Activated CD4-positive, alpha-beta T cell treated with anti-CD3 and anti-CD28 coated beads, Interleukin-2, amount 50 U/mL, for 1 hour (primary cell): ENCODE measurements around the gene NDUFS8.
A peak's percentile ranks its signal among the peaks of the same experiment; 100 is the strongest.

Experiments
- DNase-seq: peaks from one replicate; pipeline ENCODE4 v3.0.0-alpha.2; 2020

Gene NDUFS8

DNA sequence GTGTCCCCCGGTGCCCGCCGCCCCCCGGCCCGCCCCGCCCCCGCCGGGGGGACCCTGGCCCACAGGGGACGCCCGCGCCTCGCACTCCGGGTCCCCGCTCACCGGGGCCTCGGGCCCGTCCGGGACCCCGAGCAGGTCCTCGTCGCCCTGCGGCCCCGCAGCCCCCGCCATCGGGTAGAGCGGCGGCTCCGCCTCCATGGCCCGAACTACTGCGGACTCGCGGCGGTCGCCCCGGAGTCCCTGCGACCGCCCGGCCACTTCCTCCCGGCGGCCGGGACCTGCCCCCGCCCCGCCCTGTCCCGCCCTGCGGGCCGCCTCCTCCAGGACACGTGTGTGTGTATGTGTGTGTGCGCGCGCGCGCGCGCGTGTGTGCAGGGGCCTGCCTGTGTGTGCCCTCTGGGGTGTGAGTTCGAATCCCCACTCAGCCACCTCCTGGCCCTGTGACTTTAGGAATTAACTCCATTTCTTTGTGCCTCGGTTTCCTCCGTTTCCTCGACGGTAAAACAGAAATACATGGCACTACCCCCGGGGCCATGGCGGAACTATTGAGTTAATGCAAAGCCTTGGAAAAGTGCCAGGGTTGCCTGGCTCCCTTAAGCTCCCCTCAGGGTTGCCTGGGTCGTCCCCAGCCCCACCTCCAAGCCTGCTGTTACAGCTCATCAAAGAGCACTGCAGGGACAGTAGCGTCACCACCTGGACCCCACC is 26.5 kb upstream of the NDUFS8 start, which contains the start of gene UNC93B1:
UNC93B1 (minus strand) TSS at position 252 of the 705 bp plus-strand sequence; CDS start at position 198, 54 bp downstream.
- peak; percentile 73 for DNase-seq

GRCh38 chr11:68004551-68005335 is 25.7 kb upstream of the NDUFS8 start:
- no peak for DNase-seq

DNA sequence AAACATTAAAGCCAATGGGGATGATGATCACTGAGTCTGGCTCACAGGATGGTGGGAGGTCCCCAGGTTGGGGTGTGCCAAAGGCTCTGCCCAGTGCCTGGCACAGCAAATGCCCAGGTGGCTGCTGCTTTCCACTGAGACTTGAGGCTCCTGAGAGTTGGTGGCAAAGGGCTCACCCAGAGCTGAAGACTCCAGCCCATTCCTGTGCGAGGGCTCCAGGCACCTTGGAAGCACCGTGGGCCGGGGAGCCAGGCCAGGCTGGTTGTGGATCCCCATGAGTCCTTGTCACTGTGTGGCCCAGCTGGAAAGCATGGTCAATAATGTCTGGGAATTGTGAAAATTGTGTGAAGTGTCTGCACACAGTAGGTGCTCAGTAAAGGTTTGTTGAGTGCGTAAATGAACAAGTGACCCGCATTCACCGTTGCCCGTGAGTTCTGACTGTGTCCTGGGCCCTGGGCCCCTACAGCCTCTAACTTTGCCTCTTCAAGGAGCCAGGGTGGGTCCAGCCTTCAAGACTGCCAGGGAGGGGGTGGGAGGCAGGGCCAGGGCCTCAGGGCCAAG is 23.8 kb upstream of the NDUFS8 start:
- DNase-seq, result no peak

GRCh38 chr11:68007498-68008380 is 22.7 kb upstream of the NDUFS8 start:
- DNase-seq, result no peak

DNA sequence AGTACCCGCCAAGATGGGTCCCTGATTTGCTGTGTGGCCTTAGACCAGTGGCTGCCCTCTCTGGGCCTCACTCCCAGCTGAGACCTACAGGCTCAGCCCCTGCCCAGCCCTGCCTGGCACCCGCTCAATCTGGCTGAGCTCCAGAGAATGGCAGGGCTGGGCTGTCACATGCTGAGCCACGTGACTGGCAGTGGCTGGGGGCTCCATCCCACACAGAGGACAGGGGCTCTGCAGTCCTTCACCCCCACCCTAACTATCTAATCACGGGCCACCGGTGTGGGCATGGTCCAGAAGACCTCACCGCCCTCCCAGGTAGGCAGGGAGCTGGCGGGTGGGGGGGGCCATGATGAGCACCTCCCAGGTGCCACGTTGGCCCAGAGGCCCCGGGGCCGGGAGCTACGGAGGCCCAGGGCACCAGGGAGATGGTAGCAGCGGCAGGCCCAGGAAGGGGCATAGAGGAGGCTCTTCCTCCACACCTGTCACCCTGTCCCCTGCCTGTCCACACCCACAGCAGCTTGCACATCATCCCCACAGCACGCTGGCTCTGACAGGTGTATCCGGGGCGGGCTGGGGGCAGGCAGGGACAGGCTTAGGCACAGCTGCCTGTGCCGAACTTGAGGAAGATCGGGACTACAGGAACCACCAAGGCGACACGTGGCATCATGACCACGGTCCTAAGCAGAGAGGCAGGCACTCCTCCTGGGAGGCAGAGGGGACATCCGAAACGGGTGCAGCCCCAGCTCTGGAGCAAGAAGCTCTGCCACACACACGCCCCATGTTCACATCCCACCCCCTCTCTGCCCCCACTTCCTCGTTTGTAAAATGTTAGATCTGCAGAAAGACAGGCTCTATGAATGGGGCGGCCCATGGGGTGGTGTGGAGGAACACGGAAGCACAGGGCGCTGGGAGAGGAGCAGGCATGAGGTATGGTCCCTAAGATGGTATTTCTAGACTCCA is 21.8 kb upstream of the NDUFS8 start:
- no peak for DNase-seq

DNA sequence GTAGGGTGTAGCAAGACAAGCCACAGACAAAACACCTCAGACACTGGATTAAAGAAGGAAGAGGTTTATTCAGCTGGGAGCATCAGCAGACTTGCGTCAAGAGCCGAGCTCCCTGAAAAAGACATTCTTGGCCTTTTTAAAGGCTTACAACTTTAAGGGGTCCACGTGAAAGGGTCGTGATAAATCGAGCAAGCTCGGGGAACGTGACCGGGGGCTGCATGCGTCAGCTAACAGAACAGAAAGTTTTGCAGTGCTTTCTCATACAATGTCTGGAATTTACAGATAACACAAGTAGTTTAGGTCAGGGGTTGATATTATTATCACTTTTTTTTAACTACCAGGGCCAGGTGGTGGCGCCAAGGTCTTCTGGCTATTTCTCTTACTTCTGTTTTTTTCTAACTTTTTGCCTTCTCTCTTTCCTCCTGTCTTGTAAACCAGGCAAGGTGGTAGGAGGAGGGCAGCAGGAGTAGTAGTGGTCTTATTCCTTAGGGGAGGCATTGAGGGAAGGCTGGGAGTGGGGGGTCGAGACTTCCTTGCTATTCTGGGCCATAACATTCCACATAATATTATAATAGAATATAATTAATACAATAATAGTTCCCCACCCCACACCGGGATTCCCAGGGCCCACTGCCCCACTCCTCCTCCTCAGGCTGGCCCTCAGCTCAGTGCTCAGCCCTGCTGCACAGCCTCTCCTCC is 20.9 kb upstream of the NDUFS8 start:
- DNase-seq, result no peak

DNA sequence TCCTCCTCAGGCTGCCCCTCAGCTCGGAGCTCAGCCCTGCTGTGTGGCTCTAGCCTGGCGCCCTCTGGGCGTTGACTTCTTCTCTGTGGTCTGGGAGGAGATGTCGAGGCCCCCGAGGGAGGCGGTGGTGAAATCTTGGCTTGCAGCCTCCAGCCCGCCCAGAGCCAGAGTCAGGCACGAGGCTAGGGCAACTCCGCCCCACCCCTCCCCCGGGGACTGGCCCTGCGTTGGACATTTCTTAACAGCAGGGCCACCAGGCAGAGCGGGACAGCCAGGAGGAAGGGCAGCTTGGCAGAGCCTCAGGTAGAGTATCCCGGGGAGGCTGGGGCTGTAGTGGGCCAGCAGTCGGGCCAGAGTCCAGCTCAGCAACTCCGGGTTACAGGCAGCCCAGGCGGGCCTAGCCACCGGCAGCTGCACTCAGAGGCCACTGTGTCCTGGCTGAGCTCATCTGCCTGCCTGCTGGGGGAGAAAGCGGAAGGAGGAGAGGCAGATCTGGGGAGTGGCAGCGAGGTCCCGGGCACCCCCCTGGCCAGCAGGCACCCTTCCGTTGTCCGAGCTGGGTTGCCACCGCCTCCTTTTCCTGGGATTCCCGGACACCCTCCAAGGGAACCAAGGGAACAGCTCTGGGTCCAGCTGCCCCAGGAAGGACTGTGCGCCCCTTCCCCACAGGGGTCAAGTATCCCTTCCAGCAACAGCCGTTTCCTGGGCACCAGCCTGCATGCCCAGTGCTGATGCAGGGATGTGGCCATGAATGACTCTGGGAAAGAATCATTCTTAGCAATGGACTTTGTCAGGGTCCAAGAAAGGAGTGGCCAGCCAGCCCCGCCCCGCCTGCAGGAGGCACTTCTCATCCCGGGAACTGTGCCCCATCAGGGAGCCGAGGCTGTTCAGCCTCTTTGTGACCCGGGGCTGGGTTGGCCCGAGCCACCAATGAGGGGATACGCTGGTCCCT is 20.1 kb upstream of the NDUFS8 start, which contains the start of gene ALDH3B1:
ALDH3B1 (plus strand) TSS at position 238 of the 952 bp plus-strand sequence. CDS start 4,971 bp downstream, outside the sequence.
- DNase-seq, result no peak

DNA sequence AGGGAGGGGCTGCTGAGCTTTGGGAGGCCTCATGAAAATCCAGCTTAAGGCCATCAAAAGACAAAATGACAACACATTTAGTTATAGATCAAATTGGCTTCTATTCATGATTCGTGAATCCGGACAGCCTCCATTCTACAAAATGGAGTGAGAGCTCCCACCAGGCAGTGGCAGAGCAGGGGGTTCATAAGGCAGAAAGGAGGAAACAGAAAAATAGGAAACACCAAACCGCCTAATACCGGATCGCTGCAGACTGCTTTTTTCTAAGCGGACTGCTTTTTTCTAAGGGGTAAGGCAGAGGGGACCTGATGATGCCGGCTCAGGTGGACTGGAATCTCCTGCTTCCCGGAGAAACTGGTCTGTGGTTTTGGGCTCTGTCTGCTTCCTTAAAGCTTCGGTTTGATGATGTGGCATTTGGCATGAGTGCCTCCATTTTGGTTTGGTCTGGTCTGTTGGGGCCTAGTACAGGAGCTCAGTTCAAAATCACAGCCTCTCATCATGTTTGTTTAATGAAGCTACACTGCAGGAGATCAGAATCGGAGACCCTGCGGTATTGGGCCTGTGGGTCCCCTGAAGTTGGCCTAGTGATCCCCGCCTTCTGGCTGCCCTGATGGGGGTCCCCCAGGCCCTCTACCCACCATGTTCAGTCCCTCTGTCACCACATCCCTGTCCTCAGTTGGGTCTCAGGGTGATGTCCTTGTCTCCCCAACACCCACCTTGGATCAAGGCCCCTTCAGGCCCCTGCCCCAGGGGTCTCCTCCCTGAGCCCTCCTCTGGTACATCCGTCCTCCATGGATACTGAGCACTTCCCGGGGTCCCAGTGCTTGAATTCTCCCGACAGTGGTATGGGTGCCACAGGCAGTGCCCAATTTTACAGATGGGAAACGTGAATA is 19.2 kb upstream of the NDUFS8 start:
- DNase-seq, result no peak

GRCh38 chr11:68012044-68012842 is 18.2 kb upstream of the NDUFS8 start:
- DNase-seq, result no peak

DNA sequence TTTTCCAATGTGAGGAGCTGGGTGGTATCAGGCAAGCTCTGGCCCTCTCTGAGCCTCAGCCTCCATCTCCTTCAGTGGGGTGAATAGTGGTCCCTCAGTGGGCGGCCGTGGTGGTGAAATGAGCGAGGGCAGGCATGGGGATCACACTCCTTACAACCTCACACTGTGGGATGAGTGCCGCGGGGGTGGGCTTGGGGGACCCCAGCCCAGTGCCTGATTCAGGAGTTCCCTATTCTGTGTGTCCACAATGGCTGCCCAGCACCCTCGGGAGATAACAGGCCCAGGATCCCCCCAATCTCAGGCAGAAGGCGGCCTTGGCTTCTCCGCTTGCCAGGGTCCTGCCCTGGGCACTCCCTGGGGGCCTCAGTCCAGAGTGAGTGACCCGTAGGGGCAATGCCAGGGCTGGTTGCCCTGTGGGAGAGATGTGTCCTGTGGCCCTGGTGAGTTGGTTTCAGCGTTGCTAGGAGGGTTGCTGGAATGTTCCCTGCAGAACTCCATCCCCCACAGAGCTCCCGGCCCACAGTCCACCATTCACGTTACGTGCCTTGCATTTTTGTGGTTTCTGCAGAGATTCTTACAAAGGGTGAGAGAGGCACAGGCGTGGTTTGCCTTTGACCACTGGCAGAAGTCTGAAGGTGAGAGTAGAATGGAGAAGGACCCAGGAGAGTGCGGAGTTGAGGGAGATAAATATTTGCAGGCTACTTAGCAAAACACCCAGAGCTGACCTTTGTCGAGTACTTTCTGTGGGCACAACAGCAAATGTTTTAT is 17.5 kb upstream of the NDUFS8 start:
- DNase-seq, result no peak

GRCh38 chr11:68013611-68014156 is 16.8 kb upstream of the NDUFS8 start:
- DNase-seq, result no peak

DNA sequence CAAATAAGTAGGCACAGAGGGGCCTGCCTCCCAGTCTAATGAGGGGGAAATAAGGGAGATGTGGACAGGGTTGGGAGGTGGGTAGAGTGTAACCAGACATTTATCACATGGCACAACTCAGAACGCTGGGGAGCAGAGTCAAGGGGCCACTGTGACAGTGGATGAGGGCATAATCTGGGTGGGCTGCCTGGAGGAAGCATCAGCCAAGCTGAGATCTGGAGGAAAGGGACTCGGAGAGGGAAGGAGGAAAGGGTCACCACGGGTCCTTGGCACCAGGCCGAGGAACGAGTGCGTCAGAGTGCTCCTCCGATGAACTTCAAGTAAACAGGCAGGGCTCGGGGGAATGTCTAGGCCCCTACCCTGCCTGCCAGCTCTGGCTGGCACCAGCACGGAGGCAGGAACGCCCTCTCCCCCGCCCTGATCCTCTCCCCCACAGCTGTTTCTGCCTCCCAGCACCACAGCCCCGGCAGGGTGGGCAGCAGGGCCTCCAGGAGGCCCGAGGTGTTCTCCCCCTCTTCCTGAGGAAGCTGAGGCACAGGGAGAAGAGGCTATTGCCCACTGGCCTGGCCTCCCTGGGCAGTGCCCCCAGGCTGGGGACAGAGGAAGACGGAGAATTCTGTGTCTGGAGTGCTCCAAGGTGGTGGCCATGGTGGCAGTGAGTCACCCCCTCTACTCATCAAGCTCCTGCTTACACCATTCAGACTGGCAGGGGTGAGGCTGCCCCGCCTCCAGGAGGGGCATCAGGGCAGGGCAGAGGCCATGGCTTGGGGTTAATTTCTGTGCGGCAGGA is 16.1 kb upstream of the NDUFS8 start:
- no peak for DNase-seq

GRCh38 chr11:68014947-68015447 is 15.5 kb upstream of the NDUFS8 start:
- DNase-seq, result no peak

GRCh38 chr11:68015467-68015866 is 15.0 kb upstream of the NDUFS8 start:
- DNase-seq, result no peak

- DNase-seq, result no peak
Observed at GRCh38 chr11:68016161-68016903, 14.1 kb upstream of the NDUFS8 start.
